ENCODE measurements around the gene KCNK15. TPM values are rescaled to one million over a fixed set of nuclear protein-coding genes. Genes with fewer than 3 reads are reported as not detected.

KCNK15 gene
- total and polyA plus RNA-seq, 9 donors, result 0.13 to 0.58 (median 0.36) TPM; not detected in 2

- no peak for DNase-seq
- Histone ChIP-seq H3K27ac (ENCODE audit: low read length) (no peak overlapping the region), H3K4me3 (ENCODE audit: low read length) (no peak overlapping the region), H3K9me3 (replicated peaks; ENCODE audit: control insufficient read depth, low read depth, low read length) (no peaks in the 10 kb centered on the region), H3K4me1 (ENCODE audit: control insufficient read depth, insufficient read depth, low read length) (peaks cover 2% of the 10 kb centered on the region), H3K36me3 (ENCODE audit: control insufficient read depth, insufficient read depth, low read length) (no peaks in the 10 kb centered on the region), H3K27me3 (ENCODE audit: control insufficient read depth, insufficient read depth, low read length) (peaks cover 11% of the 10 kb centered on the region)
- 48% methylated on average over 6 of the region's 7 CpGs for WGBS (ENCODE audit: insufficient coverage)
Observed at GRCh38 chr20:44723391-44723790, 22.3 kb upstream of the KCNK15 start.

GRCh38 chr20:44723798-44724362, 21.8 kb upstream of the KCNK15 start:
- H3K36me3 ChIP-seq (ENCODE audit: control insufficient read depth, insufficient read depth, low read length), result no peaks in the 10 kb centered on the region
- no peak overlapping the region for H3K27ac ChIP-seq (ENCODE audit: low read length)
- H3K4me3 ChIP-seq (ENCODE audit: low read length), result no peak overlapping the region
- peaks cover 5% of the 10 kb centered on the region for H3K4me1 ChIP-seq (ENCODE audit: control insufficient read depth, insufficient read depth, low read length)
- peaks cover 11% of the 10 kb centered on the region for H3K27me3 ChIP-seq (ENCODE audit: control insufficient read depth, insufficient read depth, low read length)
- H3K9me3 ChIP-seq (replicated peaks; ENCODE audit: control insufficient read depth, low read depth, low read length), result no peaks in the 10 kb centered on the region
- DNase-seq, result no peak
- 97% methylated on average over 6 of the region's 9 CpGs for WGBS (ENCODE audit: insufficient coverage)

- no peak overlapping the region for H3K27ac ChIP-seq (ENCODE audit: low read length)
- no peaks in the 10 kb centered on the region for H3K9me3 ChIP-seq (replicated peaks; ENCODE audit: control insufficient read depth, low read depth, low read length)
- H3K36me3 ChIP-seq (ENCODE audit: control insufficient read depth, insufficient read depth, low read length), result no peaks in the 10 kb centered on the region
- 35% methylated on average over 23 of the region's 26 CpGs for WGBS (ENCODE audit: insufficient coverage)
- H3K4me3 ChIP-seq (ENCODE audit: low read length), result no peak overlapping the region
- no peak for DNase-seq
- H3K27me3 ChIP-seq (ENCODE audit: control insufficient read depth, insufficient read depth, low read length), result peaks cover 14% of the 10 kb centered on the region
- H3K4me1 ChIP-seq (ENCODE audit: control insufficient read depth, insufficient read depth, low read length), result peaks cover 12% of the 10 kb centered on the region
Observed at GRCh38 chr20:44724423-44725091, 21.1 kb upstream of the KCNK15 start.

GRCh38 chr20:44725837-44726236, 19.8 kb upstream of the KCNK15 start:
- H3K27ac ChIP-seq (ENCODE audit: low read length), result no peak overlapping the region
- no peaks in the 10 kb centered on the region for H3K36me3 ChIP-seq (ENCODE audit: control insufficient read depth, insufficient read depth, low read length)
- H3K27me3 ChIP-seq (ENCODE audit: control insufficient read depth, insufficient read depth, low read length), result peaks cover 14% of the 10 kb centered on the region
- H3K9me3 ChIP-seq (replicated peaks; ENCODE audit: control insufficient read depth, low read depth, low read length), result no peaks in the 10 kb centered on the region
- H3K4me1 ChIP-seq (ENCODE audit: control insufficient read depth, insufficient read depth, low read length), result peaks cover 15% of the 10 kb centered on the region
- no peak for DNase-seq
- H3K4me3 ChIP-seq (ENCODE audit: low read length), result no peak overlapping the region
- 65% methylated on average over 2 of the region's 5 CpGs for WGBS (ENCODE audit: insufficient coverage)

- Histone ChIP-seq H3K9me3 (replicated peaks; ENCODE audit: control insufficient read depth, low read depth, low read length) (no peaks in the 10 kb centered on the region), H3K36me3 (ENCODE audit: control insufficient read depth, insufficient read depth, low read length) (no peaks in the 10 kb centered on the region), H3K4me1 (ENCODE audit: control insufficient read depth, insufficient read depth, low read length) (peaks cover 21% of the 10 kb centered on the region), H3K27ac (ENCODE audit: low read length) (no peak overlapping the region), H3K4me3 (ENCODE audit: low read length) (no peak overlapping the region), H3K27me3 (ENCODE audit: control insufficient read depth, insufficient read depth, low read length) (peaks cover 14% of the 10 kb centered on the region)
- no peak for DNase-seq
- 78% methylated on average over 11 of the region's 11 CpGs for WGBS (ENCODE audit: insufficient coverage)
Observed at GRCh38 chr20:44727039-44727438, 18.6 kb upstream of the KCNK15 start.

GRCh38 chr20:44727651-44728050, 18.0 kb upstream of the KCNK15 start:
- Histone ChIP-seq H3K4me3 (ENCODE audit: low read length) (no peak overlapping the region), H3K4me1 (ENCODE audit: control insufficient read depth, insufficient read depth, low read length) (peaks cover 21% of the 10 kb centered on the region), H3K36me3 (ENCODE audit: control insufficient read depth, insufficient read depth, low read length) (no peaks in the 10 kb centered on the region), H3K9me3 (replicated peaks; ENCODE audit: control insufficient read depth, low read depth, low read length) (no peaks in the 10 kb centered on the region), H3K27me3 (ENCODE audit: control insufficient read depth, insufficient read depth, low read length) (peaks cover 14% of the 10 kb centered on the region), H3K27ac (ENCODE audit: low read length) (no peak overlapping the region)
- no peak for DNase-seq
- WGBS (ENCODE audit: insufficient coverage), result no CpG with 5 or more reads among the region's 2 CpGs

GRCh38 chr20:44728801-44729443, 16.7 kb upstream of the KCNK15 start:
- DNase-seq, result peak; percentile 64
- Histone ChIP-seq H3K36me3 (ENCODE audit: control insufficient read depth, insufficient read depth, low read length) (no peaks in the 10 kb centered on the region), H3K4me3 (ENCODE audit: low read length) (no peak overlapping the region), H3K27me3 (ENCODE audit: control insufficient read depth, insufficient read depth, low read length) (peaks cover 12% of the 10 kb centered on the region), H3K9me3 (replicated peaks; ENCODE audit: control insufficient read depth, low read depth, low read length) (no peaks in the 10 kb centered on the region), H3K4me1 (ENCODE audit: control insufficient read depth, insufficient read depth, low read length) (peaks cover 21% of the 10 kb centered on the region), H3K27ac (ENCODE audit: low read length) (no peak overlapping the region)
- 17% methylated on average over 7 of the region's 9 CpGs for WGBS (ENCODE audit: insufficient coverage)

GRCh38 chr20:44730441-44730840, 15.2 kb upstream of the KCNK15 start:
- Histone ChIP-seq H3K27ac (ENCODE audit: low read length) (no peak overlapping the region), H3K36me3 (ENCODE audit: control insufficient read depth, insufficient read depth, low read length) (no peaks in the 10 kb centered on the region), H3K27me3 (ENCODE audit: control insufficient read depth, insufficient read depth, low read length) (peaks cover 6% of the 10 kb centered on the region), H3K9me3 (replicated peaks; ENCODE audit: control insufficient read depth, low read depth, low read length) (no peaks in the 10 kb centered on the region), H3K4me1 (ENCODE audit: control insufficient read depth, insufficient read depth, low read length) (peaks cover 21% of the 10 kb centered on the region), H3K4me3 (ENCODE audit: low read length) (no peak overlapping the region)
- peak; percentile 36 for DNase-seq
- WGBS (ENCODE audit: insufficient coverage), result no CpG with 5 or more reads among the region's 2 CpGs

- WGBS (ENCODE audit: insufficient coverage), result 70% methylated on average over 7 of the region's 8 CpGs
- no peaks in the 10 kb centered on the region for H3K36me3 ChIP-seq (ENCODE audit: control insufficient read depth, insufficient read depth, low read length)
- peaks cover 3% of the 10 kb centered on the region for H3K27me3 ChIP-seq (ENCODE audit: control insufficient read depth, insufficient read depth, low read length)
- peaks cover 21% of the 10 kb centered on the region for H3K4me1 ChIP-seq (ENCODE audit: control insufficient read depth, insufficient read depth, low read length)
- no peak overlapping the region for H3K27ac ChIP-seq (ENCODE audit: low read length)
- H3K4me3 ChIP-seq (ENCODE audit: low read length), result no peak overlapping the region
- H3K9me3 ChIP-seq (replicated peaks; ENCODE audit: control insufficient read depth, low read depth, low read length), result no peaks in the 10 kb centered on the region
- DNase-seq, result no peak
Observed at GRCh38 chr20:44731657-44732056, 14.0 kb upstream of the KCNK15 start.

GRCh38 chr20:44732327-44732726, 13.3 kb upstream of the KCNK15 start:
- H3K4me1 ChIP-seq (ENCODE audit: control insufficient read depth, insufficient read depth, low read length), result peaks cover 21% of the 10 kb centered on the region
- H3K27ac ChIP-seq (ENCODE audit: low read length), result no peak overlapping the region
- H3K4me3 ChIP-seq (ENCODE audit: low read length), result no peak overlapping the region
- H3K9me3 ChIP-seq (replicated peaks; ENCODE audit: control insufficient read depth, low read depth, low read length), result no peaks in the 10 kb centered on the region
- peaks cover 3% of the 10 kb centered on the region for H3K27me3 ChIP-seq (ENCODE audit: control insufficient read depth, insufficient read depth, low read length)
- no peak for DNase-seq
- H3K36me3 ChIP-seq (ENCODE audit: control insufficient read depth, insufficient read depth, low read length), result no peaks in the 10 kb centered on the region
- 63% methylated on average over 4 of the region's 6 CpGs for WGBS (ENCODE audit: insufficient coverage)

All from muscle of leg (tissue), 11 donors.